ENCODE results near the gene OR10W1. TPM values are rescaled to one million over a fixed set of nuclear protein-coding genes. Genes with fewer than 3 reads are reported as not detected.

Gene OR10W1
- total RNA-seq, 4 donors from 2014 or later, result not detected

DNA sequence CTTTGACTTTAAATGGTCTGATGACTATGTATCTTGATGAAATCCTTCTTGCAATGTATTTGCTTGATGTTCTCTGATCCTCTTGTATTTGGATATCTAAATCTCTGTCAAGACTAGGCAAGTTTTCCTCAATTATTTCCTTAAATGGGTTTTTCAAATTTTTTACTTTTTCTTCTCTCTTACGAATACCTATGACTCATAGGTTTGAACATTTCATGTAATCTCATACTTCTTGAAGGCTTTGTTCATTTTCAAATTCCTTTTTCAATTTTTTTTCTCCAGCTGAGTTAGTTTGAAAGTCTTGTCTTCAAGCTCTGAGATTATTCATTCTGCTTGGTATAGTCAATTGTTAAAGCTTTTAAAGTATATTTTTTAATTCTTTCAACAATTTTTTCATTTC is 13.1 kb downstream of the OR10W1 start:
- intact Hi-C loops (cut with DNase I), result no loop called here
- TF ChIP-seq POLR2A (IDR thresholded peaks at IDR 0.05), result no peak
- TF ChIP-seq, protein P1, sequence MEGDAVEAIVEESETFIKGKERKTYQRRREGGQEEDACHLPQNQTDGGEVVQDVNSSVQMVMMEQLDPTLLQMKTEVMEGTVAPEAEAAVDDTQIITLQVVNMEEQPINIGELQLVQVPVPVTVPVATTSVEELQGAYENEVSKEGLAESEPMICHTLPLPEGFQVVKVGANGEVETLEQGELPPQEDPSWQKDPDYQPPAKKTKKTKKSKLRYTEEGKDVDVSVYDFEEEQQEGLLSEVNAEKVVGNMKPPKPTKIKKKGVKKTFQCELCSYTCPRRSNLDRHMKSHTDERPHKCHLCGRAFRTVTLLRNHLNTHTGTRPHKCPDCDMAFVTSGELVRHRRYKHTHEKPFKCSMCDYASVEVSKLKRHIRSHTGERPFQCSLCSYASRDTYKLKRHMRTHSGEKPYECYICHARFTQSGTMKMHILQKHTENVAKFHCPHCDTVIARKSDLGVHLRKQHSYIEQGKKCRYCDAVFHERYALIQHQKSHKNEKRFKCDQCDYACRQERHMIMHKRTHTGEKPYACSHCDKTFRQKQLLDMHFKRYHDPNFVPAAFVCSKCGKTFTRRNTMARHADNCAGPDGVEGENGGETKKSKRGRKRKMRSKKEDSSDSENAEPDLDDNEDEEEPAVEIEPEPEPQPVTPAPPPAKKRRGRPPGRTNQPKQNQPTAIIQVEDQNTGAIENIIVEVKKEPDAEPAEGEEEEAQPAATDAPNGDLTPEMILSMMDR (IDR thresholded peaks at IDR 0.05), result no peak

DNA sequence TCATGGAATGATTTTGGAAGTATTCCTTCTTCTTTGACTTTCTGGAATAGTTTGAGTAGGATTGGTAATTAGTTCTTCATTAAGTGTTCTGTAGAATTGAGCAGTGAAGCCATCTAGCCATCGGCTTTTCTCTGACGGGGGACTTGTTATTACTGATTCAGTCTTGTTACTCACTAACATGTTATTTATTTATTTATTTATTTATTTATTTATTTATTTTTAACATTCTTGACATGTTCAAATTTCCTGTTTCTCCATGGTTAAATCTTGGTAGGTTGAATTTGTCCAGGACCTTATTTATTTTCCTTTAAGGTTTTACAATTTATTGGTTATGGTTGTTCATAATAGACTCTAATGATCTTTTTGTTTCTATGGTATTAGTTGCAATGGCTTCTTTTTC is 24.1 kb downstream of the OR10W1 start:
- 96 to 97% methylated on average over 2 of the region's 2 CpGs for WGBS, 2 donors
- DNase-seq, result no peak

More for the DNA sequence above, 13.1 kb downstream of the OR10W1 start:
- Histone ChIP-seq H3K4me1 (no peaks in the 10 kb centered on the region), H3K27me3 (no peaks in the 10 kb centered on the region), H3K9me3 (peaks cover 0 to 13% (median 0%) of the 10 kb centered on the region in 3 donors), H3K36me3 (no peaks in the 10 kb centered on the region), H3K4me3 (no peak overlapping the region), H3K27ac (no peak overlapping the region)
- 27 to 37% methylated on average over 1 of the region's 1 CpG for WGBS, 2 donors
- DNase-seq, result no peak

DNA sequence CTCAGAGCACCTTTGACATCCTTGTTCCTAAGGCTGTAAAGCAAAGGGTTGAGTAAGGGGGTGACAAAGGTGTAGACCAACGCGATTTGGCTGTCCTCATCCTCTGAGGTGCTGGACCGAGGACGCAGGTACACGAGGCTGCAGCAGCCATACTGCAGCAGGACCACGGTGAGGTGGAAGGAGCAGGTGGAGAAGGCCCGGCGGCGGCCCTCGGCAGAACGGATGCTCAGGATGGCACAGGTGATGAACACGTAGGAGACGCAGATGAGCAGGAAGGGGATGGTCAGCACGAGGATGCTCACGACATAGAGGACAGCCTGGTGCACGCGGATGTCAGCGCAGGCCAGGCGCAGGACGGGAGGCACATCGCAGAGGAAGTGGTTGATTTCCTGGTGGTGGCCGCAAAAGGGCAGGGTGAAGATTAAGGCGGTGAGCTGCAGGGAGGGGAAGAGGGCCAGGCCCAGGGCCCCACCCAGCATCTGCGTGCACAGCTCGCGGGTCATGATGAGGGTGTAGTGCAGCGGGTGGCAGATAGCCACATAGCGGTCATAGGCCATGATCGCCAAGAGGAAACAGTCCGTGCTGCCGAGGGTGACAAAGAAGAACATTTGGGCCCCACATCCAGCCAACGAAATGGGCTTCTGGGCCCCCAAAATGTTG is 40.0 kb downstream of the OR10W1 start:
- no peak for DNase-seq
- no peak for TF ChIP-seq POLR2A (IDR thresholded peaks at IDR 0.05)
- TF ChIP-seq, protein P1 (IDR thresholded peaks at IDR 0.05), result no peak
- H3K9me3 ChIP-seq, result no peaks in the 10 kb centered on the region
- H3K36me3 ChIP-seq, result no peaks in the 10 kb centered on the region
- H3K4me1 ChIP-seq, result peaks cover 0 to under 1% (median 0%) of the 10 kb centered on the region in 3 donors
- WGBS, 2 donors, result 85 to 87% methylated on average over 23 to 32 of the region's 32 CpGs
- intact Hi-C loops (cut with DNase I), result no loop called here
- H3K27ac ChIP-seq, result no peak overlapping the region
- no peaks in the 10 kb centered on the region for H3K27me3 ChIP-seq
- no peak overlapping the region for H3K4me3 ChIP-seq

More for the DNA sequence above, 24.1 kb downstream of the OR10W1 start:
- Histone ChIP-seq H3K4me3 (no peak overlapping the region), H3K4me1 (no peaks in the 10 kb centered on the region), H3K27ac (no peak overlapping the region), H3K9me3 (no peaks in the 10 kb centered on the region), H3K36me3 (no peaks in the 10 kb centered on the region), H3K27me3 (no peaks in the 10 kb centered on the region)
- TF ChIP-seq, protein P1 (IDR thresholded peaks at IDR 0.05), result no peak
- TF ChIP-seq POLR2A (IDR thresholded peaks at IDR 0.05), result no peak
- intact Hi-C loops (cut with DNase I), result no loop called here

DNA sequence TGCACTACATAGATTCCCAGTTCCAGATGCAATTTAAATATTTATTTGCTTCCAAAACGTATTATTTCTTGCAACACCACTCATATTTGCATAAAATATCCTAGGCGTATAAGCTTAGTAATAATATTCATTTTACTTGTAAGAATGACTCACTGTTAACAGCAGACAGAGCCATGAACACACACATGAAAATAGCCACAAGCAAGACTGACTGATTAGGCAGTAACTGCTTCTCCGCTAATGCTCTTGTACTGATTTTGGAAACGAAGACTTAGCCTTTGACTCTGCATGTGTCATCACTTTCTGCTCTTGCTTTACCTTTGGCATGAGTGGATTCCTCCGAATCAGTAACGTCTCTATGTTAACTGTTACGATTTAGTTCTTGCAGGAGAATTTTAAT is 45.3 kb downstream of the OR10W1 start:
- Histone ChIP-seq H3K27me3 (no peaks in the 10 kb centered on the region), H3K4me3 (no peak overlapping the region), H3K27ac (no peak overlapping the region), H3K36me3 (no peaks in the 10 kb centered on the region), H3K4me1 (peaks cover 0 to 10% (median 0%) of the 10 kb centered on the region in 3 donors), H3K9me3 (no peaks in the 10 kb centered on the region)
- intact Hi-C loops (cut with DNase I), result no loop called here
- TF ChIP-seq, protein P1 (IDR thresholded peaks at IDR 0.05), result no peak
- TF ChIP-seq POLR2A (IDR thresholded peaks at IDR 0.05), result no peak
- WGBS, 2 donors, result 39 to 45% methylated on average over 7 of the region's 7 CpGs
- no peak for DNase-seq

Other genes starting within 250 kb of the OR10W1 start
- gene OR9Q1, start 244.4 kb downstream of the OR10W1 start, total RNA-seq, result not detected
- not detected for gene OR6Q1, start 237.3 kb downstream of the OR10W1 start, total RNA-seq
- gene OR9I1, start 142.7 kb downstream of the OR10W1 start, total RNA-seq, result not detected
- under 1 TPM in 1 of 4 donors, not detected in 3; 0.19 TPM for gene OR9Q2, start 79.2 kb downstream of the OR10W1 start, total RNA-seq
- gene OR1S2, start 64.1 kb downstream of the OR10W1 start, total RNA-seq, result not detected
- gene OR1S1, start 55.5 kb downstream of the OR10W1 start, total RNA-seq, result not detected
- gene OR10Q1, start 39.3 kb downstream of the OR10W1 start, total RNA-seq, result not detected
- gene OR5B17, start 90.8 kb upstream of the OR10W1 start, total RNA-seq, result not detected
- gene OR5B3, start 138.6 kb upstream of the OR10W1 start, total RNA-seq, result not detected
- not detected for gene OR5B2, start 159.9 kb upstream of the OR10W1 start, total RNA-seq
- not detected for gene OR5B12, start 174.0 kb upstream of the OR10W1 start, total RNA-seq
- gene OR5B21, start 239.8 kb upstream of the OR10W1 start, total RNA-seq, result not detected

All from esophagus squamous epithelium (tissue), 5 donors.